T-cell (primary cell): ENCODE data around the gene DTX3. TPM values are rescaled to one million over a fixed set of nuclear protein-coding genes. Genes with fewer than 3 reads are reported as not detected.

Experiments
- ATAC-seq, 4 experiments: fragments of 200-7000 bp in 3 of 4; fragments of 150-1000 bp in 1 of 4; cut with Tn5 transposase; replicated peaks in 1 of 4; 1 replicate in 3 of 4; 2 replicates in 1 of 4; pipeline ENCODE4 v1.10.0; 2021; ENCODE audit warnings: moderate library complexity in 3 of 4, mild to moderate bottlenecking in 2 of 4, moderate number of reproducible peaks in 1 of 4
- CTCF ChIA-PET, 2 donors: fragments of 300-600 bp; sonication (Branson Sonifier 250); formaldehyde crosslinking; loops; one replicate each; lab custom pipeline; 2022; ENCODE audit warnings: antibody characterized with exemption in 2 of 2; lab: Charles Lee
- POLR2A ChIA-PET, 2 donors: fragments of 300-600 bp; sonication (Branson Sonifier 250); formaldehyde crosslinking; loops; one replicate each; lab custom pipeline; 2022; ENCODE audit warnings: antibody characterized with exemption in 2 of 2; lab: Charles Lee
- DNase-seq, 35 experiments: peaks; one replicate each; pipeline versions ENCODE4 v3.0.0 to v3.0.0-alpha.2; 2013 to 2023
- H3K27ac ChIP-seq: one replicate; pipeline ENCODE4 v1.5.1; 2013; ENCODE audit warnings: low read length
- H3K27me3 ChIP-seq, 2 experiments: replicated peaks in 1 of 2; 1 replicate in 1 of 2; 2 replicates in 1 of 2; pipeline versions ENCODE4 v1.6.1 to v1.7.0; 2013; ENCODE audit warnings: low read length in 1 of 2, mixed read lengths in 1 of 2; ENCODE audit not compliant: control insufficient read depth in 2 of 2, insufficient read depth in 2 of 2; ENCODE audit errors: extremely low read depth in 1 of 2
- H3K36me3 ChIP-seq, 2 donors: 1 replicate in 1 of 2; 2 replicates in 1 of 2; pipeline versions ENCODE4 v1.6.1 to v1.7.0; 2013; ENCODE audit warnings: low read length in 1 of 2; ENCODE audit not compliant: control insufficient read depth in 2 of 2, insufficient read depth in 1 of 2; ENCODE audit errors: extremely low read depth in 1 of 2
- H3K4me1 ChIP-seq, 2 experiments: 1 replicate in 1 of 2; 2 replicates in 1 of 2; pipeline versions ENCODE4 v1.6.1 to v1.7.0; 2013; ENCODE audit warnings: low read length in 2 of 2, mixed read lengths in 1 of 2; ENCODE audit not compliant: insufficient read depth in 2 of 2, control insufficient read depth in 1 of 2; ENCODE audit errors: extremely low read depth in 1 of 2
- H3K4me3 ChIP-seq, 2 donors: 1 replicate in 1 of 2; 2 replicates in 1 of 2; pipeline versions ENCODE4 v1.5.1 to v1.7.0; 2013; ENCODE audit warnings: mild to moderate bottlenecking in 2 of 2, low read length in 1 of 2, moderate library complexity in 1 of 2; ENCODE audit not compliant: control insufficient read depth in 1 of 2; ENCODE audit errors: extremely low read depth in 1 of 2
- H3K9me3 ChIP-seq: 2 replicates; pipeline ENCODE4 v1.7.0; 2013
- H3K27ac Mint-ChIP-seq, 2 donors: one replicate each; pipeline ENCODE4 v1.8.0; 2020 to 2021; ENCODE audit warnings: mild to moderate bottlenecking in 2 of 2, mixed read lengths in 2 of 2
- H3K27me3 Mint-ChIP-seq, 2 donors: one replicate each; pipeline ENCODE4 v1.8.0; 2021 to 2022; ENCODE audit warnings: mixed read lengths in 2 of 2
- H3K36me3 Mint-ChIP-seq: one replicate; pipeline ENCODE4 v1.8.0; 2021; ENCODE audit warnings: mixed read lengths
- H3K4me1 Mint-ChIP-seq, 3 donors: one replicate each; pipeline ENCODE4 v1.8.0; 2020 to 2022; ENCODE audit warnings: mixed read lengths in 3 of 3, mild to moderate bottlenecking in 1 of 3
- H3K4me3 Mint-ChIP-seq, 3 donors: one replicate each; pipeline ENCODE4 v1.8.0; 2020 to 2022; ENCODE audit warnings: mild to moderate bottlenecking in 3 of 3, mixed read lengths in 3 of 3, moderate library complexity in 3 of 3
- H3K9me3 Mint-ChIP-seq, 3 donors: one replicate each; pipeline ENCODE4 v1.8.0; 2020 to 2022; ENCODE audit warnings: mixed read lengths in 3 of 3
- WGBS: methylation state at CpG from one replicate; pipeline ENCODE4 v1.1.5; 2013; ENCODE audit warnings: missing lambda C conversion rate; ENCODE audit not compliant: insufficient coverage; 5-methylcytosine and 5-hydroxymethylcytosine counted together
- total RNA-seq, 35 experiments: library from RNA in 6 of 35; stranded (reverse) in 6 of 35; fragments of 120-200 nt in 1 of 35; gene quantifications; one replicate each; pipeline versions ENCODE4 v1.2.1 to v1.2.4 and lab custom pipeline; 2013 to 2026

Gene DTX3
- total RNA-seq, 5 donors from 2014 or later (not counting 1 experiment from before 2014, with no cell fraction given): 27.1 to 37.2 (median 30.4) TPM

DNA sequence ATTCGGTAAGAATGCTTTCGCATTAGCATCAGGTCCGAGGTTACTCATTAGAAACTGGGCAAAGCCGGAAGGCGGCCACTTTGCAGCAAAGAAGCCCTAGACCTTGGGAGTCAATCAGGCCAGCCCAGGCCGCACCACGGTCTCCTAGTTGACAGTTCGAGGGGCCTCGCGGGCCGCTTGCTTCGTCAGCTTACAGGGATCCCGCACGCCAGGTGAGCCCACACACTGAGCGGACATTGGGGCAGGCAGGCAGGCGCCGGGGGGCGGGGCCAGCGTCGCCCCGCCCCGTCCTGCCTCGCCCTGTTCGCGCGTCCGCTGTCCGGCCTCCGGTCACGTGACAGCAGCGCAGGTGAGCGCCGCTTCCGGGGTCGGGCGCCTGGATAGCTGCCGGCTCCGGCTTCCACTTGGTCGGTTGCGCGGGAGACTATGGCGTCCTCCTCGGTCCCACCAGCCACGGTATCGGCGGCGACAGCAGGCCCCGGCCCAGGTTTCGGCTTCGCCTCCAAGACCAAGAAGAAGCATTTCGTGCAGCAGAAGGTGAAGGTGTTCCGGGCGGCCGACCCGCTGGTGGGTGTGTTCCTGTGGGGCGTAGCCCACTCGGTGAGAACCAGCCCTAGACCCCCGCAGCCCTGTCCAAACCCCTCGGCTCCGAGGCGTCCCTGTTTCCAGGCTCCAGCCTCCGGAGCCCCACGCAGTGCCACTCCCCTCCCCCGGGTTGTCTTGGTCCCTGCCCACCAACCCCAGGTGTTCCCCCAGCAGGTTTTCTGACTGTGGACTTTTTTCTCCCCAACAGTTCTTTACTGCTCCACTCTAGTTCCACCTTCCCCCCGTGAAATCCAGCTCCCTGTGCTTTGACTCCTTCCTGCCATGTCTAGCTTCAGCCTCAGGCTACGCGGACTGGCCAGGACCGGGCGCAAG is 13.5 kb upstream of the DTX3 start, which contains the start of gene PIP4K2C:
Gene PIP4K2C (plus strand): TSS at position 329 of the 918 bp plus-strand sequence. CDS start 98 bp downstream, at position 427.
- Histone ChIP-seq H3K4me3 (peak within 1 kb of the TSS; percentile 76 to 97), H3K9me3 (no peaks in the 10 kb centered on the region), H3K36me3 (peaks cover 0 to 20% of the 10 kb centered on the region in 2 donors), H3K27ac (peak within 1 kb of the TSS; percentile 73), H3K4me1 (peaks cover 7 to 25% of the 10 kb centered on the region in 2 experiments), H3K27me3 (peaks cover 0 to 9% of the 10 kb centered on the region in 2 experiments)
- WGBS: under 1% methylated on average over 60 of the region's 69 CpGs
- DNase-seq: peak; percentile 30 to 87 (median 58)
- peak within 1 kb of the TSS; percentile 86 to 87 for H3K27ac Mint-ChIP-seq
- CTCF ChIA-PET: interaction anchor here (1.6 to 3.0 kb wide), 2 partner anchors 7 to 42 kb away, joined by 3 to 28 read pairs; partner anchors contain the start of gene B4GALNT1 (in 1 of the 2)
- no peaks in the 10 kb centered on the region for H3K27me3 Mint-ChIP-seq
- POLR2A ChIA-PET: interaction anchor here in 1 of 2 donors (0.6 kb wide), 1 partner anchor 12 kb away, joined by 7 read pairs; no protein-coding TSS in a partner anchor
- H3K36me3 Mint-ChIP-seq: peaks cover 9% of the 10 kb centered on the region
- ATAC-seq: peak; percentile 88 to 96 (median 91)
- H3K4me1 Mint-ChIP-seq: peaks cover 25 to 30% (median 28%) of the 10 kb centered on the region in 3 donors
- no peaks in the 10 kb centered on the region for H3K9me3 Mint-ChIP-seq
- peak within 1 kb of the TSS; percentile 85 to 87 (median 85) for H3K4me3 Mint-ChIP-seq

DNA sequence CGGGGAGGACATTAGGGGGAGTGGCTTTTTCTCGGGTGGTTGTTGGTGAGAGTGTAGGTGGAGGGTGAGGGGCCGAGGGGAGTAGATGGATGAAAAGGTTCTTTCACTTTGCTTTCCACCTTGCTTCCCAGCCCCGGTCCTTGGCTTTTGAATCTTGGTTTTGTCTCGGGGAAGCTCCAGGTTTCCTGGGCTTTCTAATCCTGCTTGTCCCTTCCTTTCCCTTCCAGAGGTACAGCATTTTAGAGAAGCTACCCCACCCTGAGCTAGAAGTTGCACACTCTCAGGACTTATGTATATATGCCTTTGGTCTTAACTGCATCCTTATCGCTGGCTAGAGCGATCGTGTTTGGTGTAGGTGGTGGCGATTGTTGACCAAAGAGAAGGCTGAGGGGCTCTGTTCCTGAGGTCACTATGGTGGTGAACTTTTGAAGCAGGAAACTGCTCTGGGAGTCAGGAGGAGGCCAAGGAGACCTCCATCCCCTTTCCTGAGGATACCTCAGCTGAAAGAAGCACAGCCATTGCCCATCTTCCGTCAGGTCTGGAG is 12.8 kb upstream of the DTX3 start:
- Mint-ChIP-seq H3K27ac (peak overlapping the region; percentile 86 to 87), H3K36me3 (peaks cover 13% of the 10 kb centered on the region), H3K4me3 (peak overlapping the region; percentile 85 to 87 (median 85)), H3K9me3 (no peaks in the 10 kb centered on the region), H3K27me3 (no peaks in the 10 kb centered on the region), H3K4me1 (peaks cover 25 to 30% (median 28%) of the 10 kb centered on the region in 3 donors)
- H3K27ac ChIP-seq: peak overlapping the region; percentile 73
- H3K4me1 ChIP-seq: peaks cover 7 to 25% of the 10 kb centered on the region in 2 experiments
- no peak for DNase-seq
- ChIA-PET POLR2A (interaction anchor here in 1 of 2 donors (0.7 kb wide), 1 partner anchor 1996 kb away, joined by 4 read pairs; no protein-coding TSS in a partner anchor), CTCF (interaction anchor here in 1 of 2 donors (3.0 kb wide), 1 partner anchor 8 kb away, joined by 28 read pairs; no protein-coding TSS in a partner anchor)
- ATAC-seq: peak in 1 of 4 experiments; percentile 29
- H3K4me3 ChIP-seq: peak overlapping the region; percentile 76 to 97
- peaks cover 0 to 27% of the 10 kb centered on the region in 2 donors for H3K36me3 ChIP-seq
- H3K9me3 ChIP-seq: no peaks in the 10 kb centered on the region
- 44% methylated on average over 6 of the region's 10 CpGs for WGBS
- H3K27me3 ChIP-seq: peaks cover 0 to 9% of the 10 kb centered on the region in 2 experiments

GRCh38 chr12:57592551-57593165 is 12.0 kb upstream of the DTX3 start:
- peaks cover 19% of the 10 kb centered on the region for H3K36me3 Mint-ChIP-seq
- H3K4me1 Mint-ChIP-seq: peaks cover 25 to 30% (median 28%) of the 10 kb centered on the region in 3 donors
- H3K9me3 Mint-ChIP-seq: no peaks in the 10 kb centered on the region
- H3K4me3 Mint-ChIP-seq: peak overlapping the region; percentile 85 to 87 (median 85)
- ATAC-seq (no peak), DNase-seq (no peak)
- Histone ChIP-seq H3K27ac (no peak overlapping the region), H3K9me3 (no peaks in the 10 kb centered on the region), H3K36me3 (peaks cover 0 to 34% of the 10 kb centered on the region in 2 donors), H3K4me3 (no peak overlapping the region), H3K4me1 (peaks cover 7 to 25% of the 10 kb centered on the region in 2 experiments), H3K27me3 (peaks cover 0 to 9% of the 10 kb centered on the region in 2 experiments)
- ChIA-PET POLR2A (interaction anchor here in 1 of 2 donors (0.6 kb wide), 1 partner anchor 10 kb away, joined by 3 read pairs; no protein-coding TSS in a partner anchor), CTCF (interaction anchor here (0.6 to 3.0 kb wide), 4 partner anchors 9 to 255 kb away, joined by 3 to 28 read pairs (median 4); no protein-coding TSS in a partner anchor)
- no peaks in the 10 kb centered on the region for H3K27me3 Mint-ChIP-seq
- H3K27ac Mint-ChIP-seq: peak overlapping the region; percentile 86 to 87
- WGBS: 29% methylated on average over 1 of the region's 2 CpGs

DNA sequence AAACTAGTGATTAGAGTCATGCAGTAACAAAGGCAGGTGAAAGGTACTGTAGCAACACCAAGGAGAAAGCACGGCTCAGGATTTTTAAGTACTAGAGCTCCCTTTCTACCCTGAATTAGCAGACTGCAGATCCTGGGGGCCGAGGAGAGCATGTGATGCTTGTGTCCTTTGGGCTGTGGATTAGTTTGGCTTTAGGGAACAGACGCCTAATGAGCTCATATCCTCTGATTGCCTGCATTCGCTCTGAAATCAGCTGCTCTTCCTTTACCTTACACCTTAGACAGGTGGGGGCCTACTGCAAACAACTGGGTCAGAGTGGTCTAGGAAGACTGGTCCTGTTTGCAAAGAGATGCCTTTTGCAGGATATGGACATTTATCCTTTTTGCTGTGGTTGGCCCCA is 11.4 kb upstream of the DTX3 start:
- peaks cover 0 to 6% of the 10 kb centered on the region in 2 experiments for H3K27me3 ChIP-seq
- peaks cover 25 to 30% (median 28%) of the 10 kb centered on the region in 3 donors for H3K4me1 Mint-ChIP-seq
- no peaks in the 10 kb centered on the region for H3K9me3 ChIP-seq
- H3K27ac Mint-ChIP-seq: peak overlapping the region in 1 of 2 donors; percentile 86
- POLR2A ChIA-PET: interaction anchor here in 1 of 2 donors (0.7 kb wide), 1 partner anchor 92 kb away, joined by 3 read pairs; no protein-coding TSS in a partner anchor
- DNase-seq: no peak
- no CpG with 5 or more reads among the region's 4 CpGs for WGBS
- peaks cover 7 to 25% of the 10 kb centered on the region in 2 experiments for H3K4me1 ChIP-seq
- H3K27ac ChIP-seq: no peak overlapping the region
- ATAC-seq: no peak
- peaks cover 0 to 39% of the 10 kb centered on the region in 2 donors for H3K36me3 ChIP-seq
- CTCF ChIA-PET: interaction anchor here in 1 of 2 donors (0.6 to 3.0 kb wide), 4 partner anchors 10 to 260 kb away, joined by 3 to 28 read pairs (median 3); no protein-coding TSS in a partner anchor
- peaks cover 21% of the 10 kb centered on the region for H3K36me3 Mint-ChIP-seq
- H3K4me3 Mint-ChIP-seq: no peak overlapping the region
- no peak overlapping the region for H3K4me3 ChIP-seq
- H3K9me3 Mint-ChIP-seq: no peaks in the 10 kb centered on the region
- H3K27me3 Mint-ChIP-seq: no peaks in the 10 kb centered on the region

GRCh38 chr12:57600395-57600794 is 4.2 kb upstream of the DTX3 start:
- DNase-seq (no peak), ATAC-seq (no peak)
- H3K27ac ChIP-seq: no peak overlapping the region
- H3K9me3 ChIP-seq: no peaks in the 10 kb centered on the region
- Mint-ChIP-seq H3K27me3 (no peaks in the 10 kb centered on the region), H3K36me3 (peaks cover 50% of the 10 kb centered on the region), H3K4me1 (peaks cover 21 to 31% (median 26%) of the 10 kb centered on the region in 3 donors), H3K27ac (no peak overlapping the region), H3K4me3 (no peak overlapping the region), H3K9me3 (no peaks in the 10 kb centered on the region)
- peaks cover 0 to 67% of the 10 kb centered on the region in 2 donors for H3K36me3 ChIP-seq
- no peaks in the 10 kb centered on the region for H3K27me3 ChIP-seq
- ChIA-PET CTCF (interaction anchor here in 1 of 2 donors (1.9 kb wide), 1 partner anchor 17 kb away, joined by 5 read pairs; no protein-coding TSS in a partner anchor), POLR2A (no interaction called here)
- peaks cover 13 to 23% of the 10 kb centered on the region in 2 experiments for H3K4me1 ChIP-seq
- WGBS: no CpG with 5 or more reads among the region's 2 CpGs
- no peak overlapping the region for H3K4me3 ChIP-seq
